Gastrocnemius medialis (tissue), 4 donors: ENCODE results near the gene ZFAND4.

Experiments used
- POLR2A ChIP-seq, 2 donors: fragments of 450-650 bp; IDR thresholded peaks; one replicate each; pipeline ENCODE4 v1.6.1; 2017; ENCODE audit warnings: antibody characterized with exemption in 2 of 2, mild to moderate bottlenecking in 2 of 2, moderate library complexity in 2 of 2
- TF ChIP-seq, protein P1 (sequence below), 5 experiments: fragments of 450-650 bp in 3 of 5; fragments of 200-600 bp in 2 of 5; sonication (generic) in 2 of 5; IDR thresholded peaks in 4 of 5; conservative IDR thresholded peaks in 1 of 5; 1 replicate in 4 of 5; 2 replicates in 1 of 5; pipeline ENCODE4 v1.5.1; 2016 to 2019; ENCODE audit warnings: antibody characterized with exemption in 5 of 5, mild to moderate bottlenecking in 3 of 5, moderate library complexity in 3 of 5

DNA sequence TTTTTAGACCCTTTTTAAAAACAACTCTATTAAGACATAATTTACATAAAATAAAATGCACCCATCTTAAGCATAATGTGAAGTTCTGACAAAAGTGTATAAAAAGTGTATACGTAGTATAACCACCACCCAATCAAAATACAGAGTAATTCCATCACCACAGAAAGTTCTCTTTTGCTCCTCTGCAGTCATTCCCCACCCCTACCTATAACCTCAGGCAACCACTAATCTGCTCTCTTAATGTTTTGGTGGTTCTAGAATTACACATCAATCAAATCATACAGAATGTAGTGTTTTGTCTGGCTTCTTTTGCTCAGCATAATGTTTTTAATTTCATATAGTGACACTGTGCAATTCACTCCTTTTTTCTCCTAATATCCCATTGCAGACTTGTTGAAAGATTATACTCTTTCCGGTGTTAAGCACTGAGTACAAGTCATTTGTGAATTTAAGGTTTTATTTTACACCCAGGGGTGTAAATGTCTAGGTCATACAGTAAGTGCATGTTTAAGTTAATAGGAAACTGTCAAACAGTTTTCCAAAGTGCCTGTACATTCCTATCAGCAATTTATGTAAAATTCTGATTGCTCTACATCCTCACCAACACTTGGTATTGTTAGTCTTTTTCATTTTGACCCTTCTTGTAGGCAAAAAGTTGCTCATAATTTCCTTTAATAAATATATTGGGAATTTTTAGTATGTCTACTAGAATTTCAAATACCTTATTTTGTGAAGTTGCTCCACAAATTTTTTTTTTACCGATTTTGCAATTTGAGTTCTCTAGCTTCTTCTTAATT is 86.3 kb downstream of the ZFAND4 start:
- TF ChIP-seq, protein P1, sequence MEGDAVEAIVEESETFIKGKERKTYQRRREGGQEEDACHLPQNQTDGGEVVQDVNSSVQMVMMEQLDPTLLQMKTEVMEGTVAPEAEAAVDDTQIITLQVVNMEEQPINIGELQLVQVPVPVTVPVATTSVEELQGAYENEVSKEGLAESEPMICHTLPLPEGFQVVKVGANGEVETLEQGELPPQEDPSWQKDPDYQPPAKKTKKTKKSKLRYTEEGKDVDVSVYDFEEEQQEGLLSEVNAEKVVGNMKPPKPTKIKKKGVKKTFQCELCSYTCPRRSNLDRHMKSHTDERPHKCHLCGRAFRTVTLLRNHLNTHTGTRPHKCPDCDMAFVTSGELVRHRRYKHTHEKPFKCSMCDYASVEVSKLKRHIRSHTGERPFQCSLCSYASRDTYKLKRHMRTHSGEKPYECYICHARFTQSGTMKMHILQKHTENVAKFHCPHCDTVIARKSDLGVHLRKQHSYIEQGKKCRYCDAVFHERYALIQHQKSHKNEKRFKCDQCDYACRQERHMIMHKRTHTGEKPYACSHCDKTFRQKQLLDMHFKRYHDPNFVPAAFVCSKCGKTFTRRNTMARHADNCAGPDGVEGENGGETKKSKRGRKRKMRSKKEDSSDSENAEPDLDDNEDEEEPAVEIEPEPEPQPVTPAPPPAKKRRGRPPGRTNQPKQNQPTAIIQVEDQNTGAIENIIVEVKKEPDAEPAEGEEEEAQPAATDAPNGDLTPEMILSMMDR (IDR thresholded peaks at IDR 0.05 in 4 of 5, conservative IDR thresholded peaks at IDR 0.05 in 1 of 5): no peak
- no peak for TF ChIP-seq POLR2A (IDR thresholded peaks at IDR 0.05)
